GM12878 (cell line): ENCODE data around the gene ETNK2. TPM values are rescaled to one million over a fixed set of nuclear protein-coding genes. Genes with fewer than 3 reads are reported as not detected.

Source experiments
- ASH2L ChIP-seq: fragments of 300-600, 200-600 bp; sonication (generic); IDR thresholded peaks from 2 replicates; pipeline ENCODE4 v1.6.1; 2017; ENCODE audit warnings: low read depth, mild to moderate bottlenecking, borderline replicate concordance
- BHLHE40 ChIP-seq, 2 experiments: fragments of 450-650 bp in 1 of 2; IDR thresholded peaks; 2 replicates each; pipeline ENCODE4 v1.6.1; 2011 to 2017; ENCODE audit warnings: low read depth in 2 of 2, borderline replicate concordance in 1 of 2, improper control_type of control experiment in 1 of 2, low read length in 1 of 2, mild to moderate bottlenecking in 1 of 2
- DPF2 ChIP-seq: fragments of 450-650 bp; IDR thresholded peaks from 2 replicates; pipeline ENCODE4 v1.6.1; 2017; ENCODE audit warnings: mild to moderate bottlenecking
- ESRRA ChIP-seq: IDR thresholded peaks from 2 replicates; pipeline ENCODE4 v1.6.1; 2012; ENCODE audit warnings: mild to moderate bottlenecking, low read length, improper control_type of control experiment
- HDAC2 ChIP-seq: fragments of 200-600 bp; sonication (generic); IDR thresholded peaks from 2 replicates; pipeline ENCODE4 v1.6.1; 2017
- PRDM15 ChIP-seq: fragments of 450-650 bp; formaldehyde crosslinking; IDR thresholded peaks from 2 replicates; pipeline ENCODE4 v1.4.0; 2020; ENCODE audit warnings: mild to moderate bottlenecking, moderate library complexity
- RCOR1 ChIP-seq: conservative IDR thresholded peaks from 2 replicates; pipeline ENCODE4 v1.6.1; 2012; ENCODE audit warnings: low read depth, low read length, improper control_type of control experiment
- STAT1 ChIP-seq: fragments of 450-650 bp; conservative IDR thresholded peaks from 2 replicates; pipeline ENCODE4 v1.6.1; 2014; ENCODE audit warnings: antibody characterized with exemption, mild to moderate bottlenecking
- TAF1 ChIP-seq: IDR thresholded peaks from 2 replicates; pipeline ENCODE4 v1.6.1; 2011; ENCODE audit warnings: mild to moderate bottlenecking, low read depth, low read length, borderline replicate concordance
- TCF12 ChIP-seq: IDR thresholded peaks from 2 replicates; pipeline ENCODE4 v1.6.1; 2011; ENCODE audit warnings: low read depth, mild to moderate bottlenecking, low read length
- ZNF592 ChIP-seq: fragments of 450-650 bp; IDR thresholded peaks from 2 replicates; pipeline ENCODE4 v1.6.1; 2017; ENCODE audit warnings: mild to moderate bottlenecking, moderate library complexity
- ZZZ3 ChIP-seq: IDR thresholded peaks from 2 replicates; pipeline ENCODE4 v1.6.1; 2011; ENCODE audit warnings: low read depth; ENCODE audit not compliant: control insufficient read depth, insufficient read length
- polyA plus RNA-seq, 11 experiments: library from polyadenylated mRNA; depleted of rRNA in 4 of 11; unstranded in 6 of 11; stranded (reverse) in 5 of 11; fragments of >200 nt; fragmentation: Nextera tagmentation in 4 of 11; fragmentation: Illumina TruSeq in 1 of 11; extraction: Ambion mirVana in 4 of 11; extraction: Trizol in 1 of 11; gene quantifications; 1 replicate in 1 of 11; 2 replicates in 10 of 11; pipeline versions ENCODE4 v1.2.1 to v1.2.3, GENCODE V29; 2011 to 2016; ENCODE audit warnings: inconsistent platforms in 2 of 11, missing spikeins in 2 of 11, low read depth in 1 of 11
- total RNA-seq, 4 experiments: library from RNA; depleted of rRNA in 3 of 4; stranded (reverse); fragments of >200 nt in 3 of 4; fragmentation: Illumina TruSeq in 1 of 4; extraction: Trizol in 1 of 4; gene quantifications; 2 replicates each; pipeline versions ENCODE4 v1.2.1 to v1.2.3, GENCODE V29; 2013 to 2021
- TF ChIP-seq, protein P1 (sequence below): IDR thresholded peaks from 2 replicates; pipeline ENCODE4 v1.6.1; 2012; ENCODE audit warnings: improper control_type of control experiment, low read depth, low read length; ENCODE audit not compliant: insufficient replicate concordance
- TF ChIP-seq, protein P2 (sequence below): fragments of 450-650 bp; IDR thresholded peaks from 2 replicates; pipeline ENCODE4 v1.6.1; 2017; ENCODE audit warnings: mild to moderate bottlenecking
- TF ChIP-seq, protein P3 (sequence below): IDR thresholded peaks from 2 replicates; pipeline ENCODE4 v1.6.1; 2011; ENCODE audit warnings: low read depth, mild to moderate bottlenecking, low read length, moderate library complexity, borderline replicate concordance; ENCODE audit errors: extremely low read depth

ETNK2 gene
- total and polyA plus RNA-seq, 10 of the 15 experiments (the other 5 are each of a cell fraction or from before 2014, with no cell fraction given), result 0.14 TPM; not detected in 9

- TF ChIP-seq DPF2, result 0 out of 2 replicates have a peak, but pooled peaks have one; percentile 39
- TF ChIP-seq ESRRA, result no peak
- TF ChIP-seq, protein P1, sequence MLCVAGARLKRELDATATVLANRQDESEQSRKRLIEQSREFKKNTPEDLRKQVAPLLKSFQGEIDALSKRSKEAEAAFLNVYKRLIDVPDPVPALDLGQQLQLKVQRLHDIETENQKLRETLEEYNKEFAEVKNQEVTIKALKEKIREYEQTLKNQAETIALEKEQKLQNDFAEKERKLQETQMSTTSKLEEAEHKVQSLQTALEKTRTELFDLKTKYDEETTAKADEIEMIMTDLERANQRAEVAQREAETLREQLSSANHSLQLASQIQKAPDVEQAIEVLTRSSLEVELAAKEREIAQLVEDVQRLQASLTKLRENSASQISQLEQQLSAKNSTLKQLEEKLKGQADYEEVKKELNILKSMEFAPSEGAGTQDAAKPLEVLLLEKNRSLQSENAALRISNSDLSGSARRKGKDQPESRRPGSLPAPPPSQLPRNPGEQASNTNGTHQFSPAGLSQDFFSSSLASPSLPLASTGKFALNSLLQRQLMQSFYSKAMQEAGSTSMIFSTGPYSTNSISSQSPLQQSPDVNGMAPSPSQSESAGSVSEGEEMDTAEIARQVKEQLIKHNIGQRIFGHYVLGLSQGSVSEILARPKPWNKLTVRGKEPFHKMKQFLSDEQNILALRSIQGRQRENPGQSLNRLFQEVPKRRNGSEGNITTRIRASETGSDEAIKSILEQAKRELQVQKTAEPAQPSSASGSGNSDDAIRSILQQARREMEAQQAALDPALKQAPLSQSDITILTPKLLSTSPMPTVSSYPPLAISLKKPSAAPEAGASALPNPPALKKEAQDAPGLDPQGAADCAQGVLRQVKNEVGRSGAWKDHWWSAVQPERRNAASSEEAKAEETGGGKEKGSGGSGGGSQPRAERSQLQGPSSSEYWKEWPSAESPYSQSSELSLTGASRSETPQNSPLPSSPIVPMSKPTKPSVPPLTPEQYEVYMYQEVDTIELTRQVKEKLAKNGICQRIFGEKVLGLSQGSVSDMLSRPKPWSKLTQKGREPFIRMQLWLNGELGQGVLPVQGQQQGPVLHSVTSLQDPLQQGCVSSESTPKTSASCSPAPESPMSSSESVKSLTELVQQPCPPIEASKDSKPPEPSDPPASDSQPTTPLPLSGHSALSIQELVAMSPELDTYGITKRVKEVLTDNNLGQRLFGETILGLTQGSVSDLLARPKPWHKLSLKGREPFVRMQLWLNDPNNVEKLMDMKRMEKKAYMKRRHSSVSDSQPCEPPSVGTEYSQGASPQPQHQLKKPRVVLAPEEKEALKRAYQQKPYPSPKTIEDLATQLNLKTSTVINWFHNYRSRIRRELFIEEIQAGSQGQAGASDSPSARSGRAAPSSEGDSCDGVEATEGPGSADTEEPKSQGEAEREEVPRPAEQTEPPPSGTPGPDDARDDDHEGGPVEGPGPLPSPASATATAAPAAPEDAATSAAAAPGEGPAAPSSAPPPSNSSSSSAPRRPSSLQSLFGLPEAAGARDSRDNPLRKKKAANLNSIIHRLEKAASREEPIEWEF, result no peak
- TF ChIP-seq HDAC2, result no peak
- TF ChIP-seq RCOR1, result no peak
- TF ChIP-seq, protein P2, sequence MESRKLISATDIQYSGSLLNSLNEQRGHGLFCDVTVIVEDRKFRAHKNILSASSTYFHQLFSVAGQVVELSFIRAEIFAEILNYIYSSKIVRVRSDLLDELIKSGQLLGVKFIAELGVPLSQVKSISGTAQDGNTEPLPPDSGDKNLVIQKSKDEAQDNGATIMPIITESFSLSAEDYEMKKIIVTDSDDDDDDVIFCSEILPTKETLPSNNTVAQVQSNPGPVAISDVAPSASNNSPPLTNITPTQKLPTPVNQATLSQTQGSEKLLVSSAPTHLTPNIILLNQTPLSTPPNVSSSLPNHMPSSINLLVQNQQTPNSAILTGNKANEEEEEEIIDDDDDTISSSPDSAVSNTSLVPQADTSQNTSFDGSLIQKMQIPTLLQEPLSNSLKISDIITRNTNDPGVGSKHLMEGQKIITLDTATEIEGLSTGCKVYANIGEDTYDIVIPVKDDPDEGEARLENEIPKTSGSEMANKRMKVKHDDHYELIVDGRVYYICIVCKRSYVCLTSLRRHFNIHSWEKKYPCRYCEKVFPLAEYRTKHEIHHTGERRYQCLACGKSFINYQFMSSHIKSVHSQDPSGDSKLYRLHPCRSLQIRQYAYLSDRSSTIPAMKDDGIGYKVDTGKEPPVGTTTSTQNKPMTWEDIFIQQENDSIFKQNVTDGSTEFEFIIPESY, result peak; percentile 53; the same call in 1 of the 2 replicates
- no peak for TF ChIP-seq ASH2L
- TF ChIP-seq, protein P3, sequence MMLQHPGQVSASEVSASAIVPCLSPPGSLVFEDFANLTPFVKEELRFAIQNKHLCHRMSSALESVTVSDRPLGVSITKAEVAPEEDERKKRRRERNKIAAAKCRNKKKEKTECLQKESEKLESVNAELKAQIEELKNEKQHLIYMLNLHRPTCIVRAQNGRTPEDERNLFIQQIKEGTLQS, result no peak
- no peak for TF ChIP-seq ZZZ3
- TF ChIP-seq STAT1, result no peak
- TF ChIP-seq TCF12, result no peak
- TF ChIP-seq ZNF592, result no peak
- TF ChIP-seq PRDM15, result no peak
- TF ChIP-seq TAF1, result no peak
- TF ChIP-seq BHLHE40 (IDR thresholded peaks at IDR 0.05; ENCODE audit: borderline replicate concordance in 1 of 2, low read depth in 2 of 2, low read length in 1 of 2), result 0 out of 4 replicates have a peak, but pooled peaks of 1 of the 2 experiments have one; percentile 22
Observed at GRCh38 chr1:204093421-204093717, 58.5 kb downstream of the ETNK2 start (continued).
